ENCODE data around the gene CD164.

DNA sequence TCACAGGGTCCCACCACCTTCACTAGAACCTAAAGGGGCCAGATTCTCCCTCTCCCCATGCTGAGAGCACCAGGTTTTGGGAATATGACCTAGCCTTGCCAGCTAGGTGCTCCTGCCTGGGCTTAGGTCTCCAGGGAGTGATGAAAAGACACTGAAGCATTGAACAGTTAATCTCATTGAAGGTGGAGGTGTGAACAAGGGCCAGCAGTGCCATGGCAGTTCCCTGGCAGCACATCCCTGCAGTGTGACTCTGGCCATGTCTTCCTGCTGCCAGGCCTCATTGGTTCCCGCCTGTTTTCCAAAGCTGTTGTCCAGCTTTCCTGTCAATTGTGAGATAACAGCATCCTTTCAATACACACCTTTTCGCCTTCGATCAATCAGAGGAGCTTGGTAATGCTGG lies 47.2 kb upstream of the CD164 start:
- TF ChIP-seq POLR2A (IDR thresholded peaks at IDR 0.05; ENCODE audit: low read depth, low read length) (no peak), POLR2AphosphoS5 (IDR thresholded peaks at IDR 0.05; ENCODE audit: low read depth, low read length) (no peak), TAF1 (IDR thresholded peaks at IDR 0.05; ENCODE audit: borderline replicate concordance, low read depth, low read length) (no peak)

Data from GM12892 (cell line).